Activated CD4-positive, alpha-beta T cell treated with anti-CD3 and anti-CD28 coated beads, Interleukin-2, amount 50 U/mL, for 4 hours (primary cell): ENCODE results near the gene EIF4B.
"Not testable (repeated sequence)": the region's sequence is repeated elsewhere in the genome, so short reads cannot be mapped to it uniquely, and the experiment has no call there.

Experiments
- DNase-seq, 2 experiments: peaks; one replicate each; pipeline ENCODE4 v3.0.0-alpha.2; 2020

EIF4B gene

GRCh38 chr12:53005986-53006809, at the start of gene EIF4B:
TSS of gene EIF4B (plus strand) at chr12:53006456. CDS start at chr12:53006484, 28 bp downstream.
- DNase-seq = peak; percentile 99 to 100

DNA sequence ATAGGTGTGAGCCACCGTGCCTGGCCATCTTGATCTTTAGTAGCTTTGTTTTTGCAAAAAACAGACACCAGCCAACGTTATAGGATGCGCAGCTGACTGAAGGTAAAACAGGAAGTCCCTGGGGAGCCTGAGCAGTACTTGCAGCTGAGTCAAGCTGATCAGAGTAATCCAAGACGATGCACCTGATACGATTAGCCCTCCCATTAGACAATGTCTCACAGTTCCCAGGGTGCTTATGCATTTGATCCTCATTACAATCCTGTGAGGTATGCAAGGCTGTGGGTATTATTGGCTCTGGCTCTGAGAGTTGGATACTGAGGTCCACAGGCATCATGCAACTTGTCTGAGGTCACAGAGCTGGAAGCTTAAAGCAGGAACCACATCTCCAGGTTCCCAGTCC, 49.3 kb upstream of the EIF4B start:
- no peak for DNase-seq

GRCh38 chr12:52964556-52965336, 41.5 kb upstream of the EIF4B start:
- DNase-seq = no peak

GRCh38 chr12:52965337-52965731, 40.9 kb upstream of the EIF4B start:
- no peak for DNase-seq

- DNase-seq = no peak
Measured at GRCh38 chr12:52969166-52969795, 37.0 kb upstream of the EIF4B start.

DNA sequence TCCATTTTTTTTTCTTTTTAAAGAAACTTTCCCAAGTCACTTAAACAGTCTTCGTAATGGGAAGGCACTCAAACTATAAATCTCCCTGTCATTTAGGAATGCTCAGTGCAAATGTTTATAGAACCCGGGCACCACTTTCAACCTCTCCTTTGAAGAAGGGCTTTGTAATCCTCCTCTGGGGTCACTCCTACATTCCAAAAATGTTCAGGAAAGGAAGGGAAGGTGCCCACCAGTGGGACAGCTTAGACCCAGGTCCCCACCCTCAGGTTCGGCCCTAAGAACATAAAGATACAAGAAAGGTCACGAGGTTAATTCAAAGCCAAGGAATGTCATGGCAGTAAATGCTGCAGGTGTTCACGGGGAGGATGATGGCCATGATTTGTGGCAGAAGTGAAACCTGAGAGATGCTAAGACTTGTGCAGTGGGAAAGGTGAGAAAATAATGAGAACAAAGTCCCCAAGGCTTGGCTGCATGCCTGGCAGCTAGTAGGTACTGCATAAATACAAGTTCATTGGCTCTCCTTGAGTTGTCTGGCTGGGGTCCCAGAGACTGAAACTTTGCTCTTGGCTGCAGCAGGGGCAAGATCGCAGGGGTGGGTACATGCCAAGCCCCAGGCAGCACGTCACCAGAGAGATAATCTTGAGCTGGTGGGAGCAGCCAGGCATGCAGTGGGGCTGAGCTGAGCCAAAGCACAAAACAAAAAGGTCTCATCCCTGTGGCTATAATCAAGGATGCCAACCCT, 36.3 kb upstream of the EIF4B start:
- no peak for DNase-seq

- DNase-seq = no peak
Measured at GRCh38 chr12:52971679-52972329, 34.5 kb upstream of the EIF4B start.

- no peak for DNase-seq
Measured at GRCh38 chr12:52975204-52975603, 31.1 kb upstream of the EIF4B start.

DNA sequence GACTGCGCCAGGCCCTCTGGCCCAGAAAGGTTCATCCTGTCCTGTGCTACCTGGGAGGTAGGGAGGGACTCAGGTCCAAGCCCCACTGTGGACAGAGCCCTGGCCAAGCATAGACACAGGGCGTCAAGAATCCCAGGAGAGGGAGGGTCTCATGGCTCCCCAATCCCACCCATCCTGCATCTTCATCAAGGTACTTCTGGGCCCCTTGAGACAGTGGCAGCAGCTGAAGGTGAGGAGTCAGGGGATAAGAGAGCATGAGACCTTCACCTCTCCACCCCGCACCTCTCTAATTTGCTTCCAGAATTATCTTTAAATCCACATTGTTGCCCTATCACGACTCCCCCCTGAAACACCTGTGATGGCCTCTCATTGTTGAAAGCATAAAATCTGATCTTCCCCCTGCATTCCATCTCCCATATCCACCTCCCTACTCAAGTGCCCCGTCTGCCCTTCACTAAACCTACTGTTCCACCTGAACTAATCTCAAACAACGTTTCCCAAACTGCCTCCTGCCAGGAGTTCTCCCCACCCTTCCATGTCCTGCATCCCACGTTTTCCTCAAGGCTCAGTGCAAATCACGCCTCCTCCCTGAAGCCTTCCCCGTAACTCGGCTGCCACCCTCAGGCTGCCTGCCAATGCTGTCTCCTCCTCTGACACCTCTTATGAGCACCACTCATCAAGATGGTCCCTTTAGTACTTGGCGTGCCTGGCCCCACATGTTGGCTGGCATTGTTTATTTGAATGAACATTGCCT, 30.3 kb upstream of the EIF4B start:
- no peak for DNase-seq

DNA sequence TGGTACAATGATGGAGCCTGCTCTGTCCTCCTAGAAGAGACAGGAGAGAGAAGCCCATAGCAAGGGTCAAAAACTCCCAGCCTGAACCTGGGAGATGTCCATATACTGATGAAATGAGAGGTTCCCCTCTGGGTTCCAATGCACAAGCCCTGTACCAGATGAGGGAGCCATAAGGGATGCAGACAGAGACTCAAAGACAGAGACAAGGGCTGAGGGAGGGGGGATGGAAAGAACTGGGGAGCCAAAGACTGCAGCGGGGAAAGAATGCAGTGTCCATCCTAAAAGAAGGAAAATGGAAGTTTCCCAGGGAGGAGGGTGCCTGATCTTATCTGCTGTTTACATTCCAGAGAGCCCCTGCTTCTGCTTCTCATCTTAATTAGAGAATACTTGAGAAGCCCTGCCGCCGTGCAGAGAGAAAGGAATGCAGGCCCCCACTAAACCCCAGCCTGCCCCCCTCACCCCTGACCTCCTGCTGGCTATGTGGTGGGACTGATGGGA, 29.6 kb upstream of the EIF4B start:
- no peak for DNase-seq

DNA sequence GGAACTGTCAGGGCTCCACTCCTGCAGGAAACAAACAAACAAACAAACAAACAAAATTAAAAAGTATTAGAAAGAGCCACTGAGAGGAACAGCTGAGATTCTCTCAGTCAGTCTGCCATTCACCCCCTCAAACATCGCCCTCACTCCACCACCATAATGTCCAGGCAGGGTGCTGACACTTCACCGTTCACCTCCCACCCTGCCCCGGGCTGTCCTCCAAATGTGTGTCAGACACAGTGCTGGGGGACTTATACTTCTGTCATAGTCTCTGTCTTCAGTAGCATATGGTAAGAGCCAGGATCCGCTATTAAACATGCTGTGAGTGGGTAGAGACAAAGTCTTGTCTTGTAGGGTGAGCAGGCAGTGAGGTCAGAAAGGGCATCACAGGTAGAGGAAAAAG, 29.1 kb upstream of the EIF4B start:
- no peak for DNase-seq

- DNase-seq = no peak
Measured at GRCh38 chr12:52980096-52980649, 26.1 kb upstream of the EIF4B start.

DNA sequence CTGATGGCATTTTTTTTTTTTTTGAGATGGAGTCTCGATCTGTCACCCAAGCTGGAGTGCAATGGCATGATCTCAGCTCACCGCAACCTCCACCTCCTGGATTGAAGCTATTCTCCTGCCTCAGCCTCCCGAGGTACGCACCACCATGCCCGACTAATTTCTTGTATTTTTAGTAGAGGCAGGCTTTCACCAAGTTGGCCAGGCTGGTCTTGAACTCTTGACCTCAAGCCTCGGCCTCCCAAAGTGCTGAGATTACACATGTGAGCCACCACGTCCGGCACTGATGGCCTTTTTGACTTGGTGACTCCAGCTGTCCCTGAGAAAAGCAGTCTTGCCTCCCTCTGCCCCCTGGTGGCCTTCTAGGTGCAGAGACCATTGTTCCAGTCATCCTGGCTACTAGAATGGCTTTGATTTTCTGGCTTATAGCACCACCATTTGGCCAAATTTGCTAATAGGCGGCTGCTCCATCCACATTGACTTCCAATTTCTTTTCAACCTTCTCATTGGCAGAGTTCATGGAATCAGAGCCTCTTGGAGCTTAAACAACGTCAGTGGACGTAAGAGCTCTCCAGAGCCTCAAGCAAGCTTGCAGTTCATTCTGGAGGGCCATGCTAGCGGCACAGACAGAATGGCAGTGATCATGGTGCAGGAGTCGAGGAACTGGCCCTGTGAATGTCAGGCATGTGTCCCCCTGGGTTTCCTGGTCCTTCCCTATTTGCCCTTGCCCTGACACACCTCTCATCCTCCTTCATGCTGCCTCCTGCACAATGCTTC, 25.4 kb upstream of the EIF4B start:
- DNase-seq = peak; percentile 75 to 76

- no peak for DNase-seq
Measured at GRCh38 chr12:52984136-52984535, 22.1 kb upstream of the EIF4B start.

DNA sequence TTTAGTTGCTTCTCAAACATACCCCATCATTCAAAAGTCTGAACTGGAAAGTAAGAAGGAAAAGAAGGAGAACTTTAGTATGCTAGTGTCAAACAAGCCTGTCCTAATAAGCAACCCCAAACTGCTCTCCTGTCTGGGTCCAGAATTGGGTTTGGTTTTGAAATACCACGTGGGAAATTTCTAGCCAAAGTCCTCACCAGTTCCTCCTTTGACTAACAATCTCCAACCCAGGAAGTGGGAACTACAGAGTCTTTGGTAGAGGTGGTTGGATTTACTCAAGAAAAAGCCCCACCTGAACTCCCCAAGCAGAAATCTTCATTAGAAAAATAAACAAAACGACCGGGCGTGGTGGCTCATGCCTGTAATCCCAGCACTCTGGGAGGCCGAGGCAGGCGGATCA, 17.4 kb upstream of the EIF4B start:
- no peak for DNase-seq

DNA sequence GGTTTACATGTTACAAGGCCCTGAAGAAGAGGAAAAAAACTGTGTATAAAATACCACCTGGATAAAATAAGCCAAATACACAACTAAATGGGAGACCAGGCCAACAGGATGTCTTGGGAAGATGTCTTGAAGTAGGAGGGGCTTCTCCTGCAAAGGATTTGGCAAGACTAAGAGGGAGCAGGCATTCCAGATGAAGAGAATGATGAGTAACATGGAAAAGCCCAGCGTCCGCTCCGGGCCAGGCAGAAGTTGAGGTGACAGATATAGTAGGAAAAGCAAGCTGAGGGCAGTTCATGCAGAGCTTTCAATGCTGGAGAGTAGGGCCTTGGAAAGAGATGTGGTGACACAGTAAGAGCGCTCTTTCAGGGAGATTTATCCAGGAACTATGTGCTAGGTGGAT, 16.1 kb upstream of the EIF4B start:
- no peak for DNase-seq

GRCh38 chr12:52992240-52992639, 14.0 kb upstream of the EIF4B start:
- not testable (repeated sequence) for DNase-seq

DNA sequence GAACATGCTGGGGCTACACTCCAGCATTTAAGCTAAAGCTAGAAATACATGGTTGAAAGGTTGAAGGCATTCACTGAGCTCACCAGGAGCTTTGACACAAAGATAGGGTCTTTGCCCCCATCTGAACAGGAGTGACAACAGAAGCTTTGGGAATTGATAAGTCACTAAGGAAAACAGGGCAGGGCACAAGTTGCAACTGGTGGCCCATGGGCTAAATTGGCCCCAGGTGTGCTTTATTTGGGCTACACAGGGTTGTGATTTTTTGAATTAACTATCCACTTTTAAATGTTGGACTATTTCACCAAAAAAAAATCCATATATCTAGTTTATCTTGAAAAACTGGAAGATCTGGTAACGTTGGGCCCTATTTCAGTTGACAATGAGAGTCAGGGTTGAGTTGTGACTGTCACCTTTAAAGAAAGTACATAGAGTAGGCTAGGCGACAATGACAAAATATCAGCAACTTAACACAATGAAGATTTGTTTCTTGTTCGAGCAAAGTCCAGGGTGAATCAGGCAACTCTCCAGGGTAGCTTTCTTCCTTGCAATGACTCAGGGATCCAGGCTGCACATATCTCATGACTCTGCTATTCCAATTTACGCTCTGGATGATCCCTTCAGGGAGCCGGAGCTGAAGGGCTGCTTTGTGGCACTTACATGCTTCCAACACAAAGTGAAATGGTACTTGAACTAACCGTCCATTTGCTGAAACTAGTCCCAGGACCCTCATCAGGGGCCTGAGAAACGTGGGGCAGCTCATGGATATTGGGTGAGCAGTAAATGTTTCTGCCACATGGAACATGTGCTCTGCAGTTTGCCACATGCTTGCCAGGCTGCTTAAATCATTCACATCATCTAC, 13.3 kb upstream of the EIF4B start:
- no peak for DNase-seq

- DNase-seq = no peak
Measured at GRCh38 chr12:52993558-52993869, 12.7 kb upstream of the EIF4B start.

DNA sequence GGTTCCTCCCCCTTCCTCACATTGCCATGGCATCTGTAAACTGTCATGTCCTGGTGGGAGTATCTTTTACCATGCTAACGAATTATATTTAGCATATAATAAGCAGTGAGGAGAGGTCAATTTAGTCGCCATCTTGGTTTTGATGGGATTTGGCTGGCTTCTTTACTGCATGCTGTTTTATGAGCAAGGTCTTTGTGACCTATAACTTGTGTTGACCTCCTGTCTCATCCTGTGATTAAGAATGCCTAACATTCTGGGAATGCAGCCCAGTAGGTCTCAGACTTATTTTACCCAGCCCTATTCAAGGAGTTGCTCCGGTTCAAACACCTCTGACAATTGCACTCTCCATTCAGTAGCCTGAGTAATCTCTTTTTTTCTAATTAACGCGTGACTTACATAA, 2.1 kb upstream of the EIF4B start:
- no peak for DNase-seq
